Hepatocyte (in vitro differentiated cells): ENCODE results near the gene GRID1.

Experiments used
- EZH2 ChIP-seq: fragments of 200-600 bp; sonication (generic); IDR thresholded peaks from 2 replicates; pipeline ENCODE4 v1.6.1; 2016; ENCODE audit warnings: antibody characterized with exemption, mild to moderate bottlenecking, borderline replicate concordance
- TF ChIP-seq, protein P1 (sequence below): fragments of 200-600 bp; sonication (generic); IDR thresholded peaks from 2 replicates; pipeline ENCODE4 v1.5.1; 2016; ENCODE audit warnings: antibody characterized with exemption, mild to moderate bottlenecking; ENCODE audit not compliant: poor library complexity

DNA sequence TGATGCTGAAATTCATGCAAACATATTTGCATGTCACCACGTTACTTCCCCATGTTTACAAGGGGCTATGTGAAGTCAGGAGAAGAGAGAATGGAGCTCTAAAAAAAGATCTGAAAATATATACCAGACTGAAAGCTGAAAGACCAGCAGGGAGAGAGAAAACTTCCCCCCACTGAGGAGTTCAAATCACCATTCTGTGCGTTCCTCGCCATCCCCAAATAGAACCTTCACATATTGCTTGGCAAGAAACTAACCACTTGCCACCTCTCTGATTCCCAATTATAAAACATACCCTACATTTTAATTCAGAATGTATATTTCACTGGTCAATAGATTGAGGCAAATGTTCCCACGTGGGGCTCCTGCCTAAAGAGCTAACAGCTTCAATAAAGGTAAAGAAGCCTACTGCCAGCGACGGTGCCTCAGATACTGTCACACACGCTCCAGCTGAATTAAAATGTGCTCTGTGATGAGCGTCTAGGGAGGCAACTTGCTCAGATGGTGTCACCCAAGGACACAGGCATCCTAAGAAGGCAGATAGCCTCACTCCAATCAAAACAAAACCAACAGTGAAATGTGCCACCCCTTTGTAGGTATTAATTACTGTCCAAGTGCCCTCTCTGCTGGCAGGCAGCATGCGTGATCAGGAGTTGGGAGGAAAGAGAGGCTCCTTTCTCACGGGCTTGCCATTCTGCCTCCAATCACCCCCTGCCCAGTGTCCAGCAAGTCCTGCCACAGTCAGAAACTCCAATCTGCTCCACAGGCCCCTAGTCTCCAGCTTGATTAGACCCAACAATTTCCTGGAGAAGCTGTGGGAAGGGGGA lies 298.2 kb downstream of the GRID1 start:
- TF ChIP-seq, protein P1, sequence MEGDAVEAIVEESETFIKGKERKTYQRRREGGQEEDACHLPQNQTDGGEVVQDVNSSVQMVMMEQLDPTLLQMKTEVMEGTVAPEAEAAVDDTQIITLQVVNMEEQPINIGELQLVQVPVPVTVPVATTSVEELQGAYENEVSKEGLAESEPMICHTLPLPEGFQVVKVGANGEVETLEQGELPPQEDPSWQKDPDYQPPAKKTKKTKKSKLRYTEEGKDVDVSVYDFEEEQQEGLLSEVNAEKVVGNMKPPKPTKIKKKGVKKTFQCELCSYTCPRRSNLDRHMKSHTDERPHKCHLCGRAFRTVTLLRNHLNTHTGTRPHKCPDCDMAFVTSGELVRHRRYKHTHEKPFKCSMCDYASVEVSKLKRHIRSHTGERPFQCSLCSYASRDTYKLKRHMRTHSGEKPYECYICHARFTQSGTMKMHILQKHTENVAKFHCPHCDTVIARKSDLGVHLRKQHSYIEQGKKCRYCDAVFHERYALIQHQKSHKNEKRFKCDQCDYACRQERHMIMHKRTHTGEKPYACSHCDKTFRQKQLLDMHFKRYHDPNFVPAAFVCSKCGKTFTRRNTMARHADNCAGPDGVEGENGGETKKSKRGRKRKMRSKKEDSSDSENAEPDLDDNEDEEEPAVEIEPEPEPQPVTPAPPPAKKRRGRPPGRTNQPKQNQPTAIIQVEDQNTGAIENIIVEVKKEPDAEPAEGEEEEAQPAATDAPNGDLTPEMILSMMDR: no peak
- TF ChIP-seq EZH2: no peak
